ENCODE data around the gene CDHR3. TPM values are rescaled to one million over a fixed set of nuclear protein-coding genes. Genes with fewer than 3 reads are reported as not detected.
"Not testable (repeated sequence)": the region's sequence is repeated elsewhere in the genome, so short reads cannot be mapped to it uniquely, and the experiment has no call there.

CDHR3 gene
- total RNA-seq, 1 donor from 2014 or later, result 5.4 TPM

DNA sequence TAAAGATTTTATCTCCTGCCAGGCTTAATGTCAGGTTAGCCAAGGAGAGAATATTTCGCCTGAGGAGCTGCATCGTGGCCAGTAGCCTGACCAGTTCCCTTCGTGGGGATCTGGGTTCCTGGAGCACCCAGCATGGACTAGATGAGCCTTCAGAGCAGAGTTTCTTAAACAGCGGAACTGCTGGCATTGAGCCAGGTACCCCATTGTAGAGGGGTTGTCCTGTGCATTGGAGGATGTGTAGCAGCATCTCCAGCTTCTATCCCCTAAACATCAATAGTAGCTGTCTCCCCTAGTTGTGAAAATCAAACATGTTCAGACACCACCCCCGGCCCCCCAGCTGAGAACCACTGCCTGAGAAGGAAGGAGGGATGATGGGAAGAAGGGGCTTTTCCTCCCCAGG lies 36.2 kb downstream of the CDHR3 start:
- H3K36me3 Mint-ChIP-seq (ENCODE audit: low read depth), result no peaks in the 10 kb centered on the region
- peaks cover 27% of the 10 kb centered on the region for H3K4me1 Mint-ChIP-seq
- no peak for DNase-seq (ENCODE audit: low read depth, low spot score)
- H3K9me3 Mint-ChIP-seq, result no peaks in the 10 kb centered on the region
- H3K27ac Mint-ChIP-seq (ENCODE audit: unreplicated experiment), result no peak overlapping the region
- no peak overlapping the region for H3K4me3 Mint-ChIP-seq
- no peaks in the 10 kb centered on the region for H3K27me3 Mint-ChIP-seq (ENCODE audit: low read depth)
- TF ChIP-seq, protein P1, sequence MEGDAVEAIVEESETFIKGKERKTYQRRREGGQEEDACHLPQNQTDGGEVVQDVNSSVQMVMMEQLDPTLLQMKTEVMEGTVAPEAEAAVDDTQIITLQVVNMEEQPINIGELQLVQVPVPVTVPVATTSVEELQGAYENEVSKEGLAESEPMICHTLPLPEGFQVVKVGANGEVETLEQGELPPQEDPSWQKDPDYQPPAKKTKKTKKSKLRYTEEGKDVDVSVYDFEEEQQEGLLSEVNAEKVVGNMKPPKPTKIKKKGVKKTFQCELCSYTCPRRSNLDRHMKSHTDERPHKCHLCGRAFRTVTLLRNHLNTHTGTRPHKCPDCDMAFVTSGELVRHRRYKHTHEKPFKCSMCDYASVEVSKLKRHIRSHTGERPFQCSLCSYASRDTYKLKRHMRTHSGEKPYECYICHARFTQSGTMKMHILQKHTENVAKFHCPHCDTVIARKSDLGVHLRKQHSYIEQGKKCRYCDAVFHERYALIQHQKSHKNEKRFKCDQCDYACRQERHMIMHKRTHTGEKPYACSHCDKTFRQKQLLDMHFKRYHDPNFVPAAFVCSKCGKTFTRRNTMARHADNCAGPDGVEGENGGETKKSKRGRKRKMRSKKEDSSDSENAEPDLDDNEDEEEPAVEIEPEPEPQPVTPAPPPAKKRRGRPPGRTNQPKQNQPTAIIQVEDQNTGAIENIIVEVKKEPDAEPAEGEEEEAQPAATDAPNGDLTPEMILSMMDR (conservative IDR thresholded peaks at IDR 0.05), result no peak

- Mint-ChIP-seq H3K4me3 (no peak overlapping the region), H3K27me3 (ENCODE audit: low read depth) (no peaks in the 10 kb centered on the region), H3K36me3 (ENCODE audit: low read depth) (peaks cover 6% of the 10 kb centered on the region), H3K27ac (ENCODE audit: unreplicated experiment) (no peak overlapping the region), H3K4me1 (peaks cover 27% of the 10 kb centered on the region), H3K9me3 (peaks cover 6% of the 10 kb centered on the region)
- no peak for DNase-seq (ENCODE audit: low read depth, low spot score)
- TF ChIP-seq, protein P1 (conservative IDR thresholded peaks at IDR 0.05), result no peak
These were observed 38.1 kb downstream of the CDHR3 start for GRCh38 chr7:106001196-106001595.

DNA sequence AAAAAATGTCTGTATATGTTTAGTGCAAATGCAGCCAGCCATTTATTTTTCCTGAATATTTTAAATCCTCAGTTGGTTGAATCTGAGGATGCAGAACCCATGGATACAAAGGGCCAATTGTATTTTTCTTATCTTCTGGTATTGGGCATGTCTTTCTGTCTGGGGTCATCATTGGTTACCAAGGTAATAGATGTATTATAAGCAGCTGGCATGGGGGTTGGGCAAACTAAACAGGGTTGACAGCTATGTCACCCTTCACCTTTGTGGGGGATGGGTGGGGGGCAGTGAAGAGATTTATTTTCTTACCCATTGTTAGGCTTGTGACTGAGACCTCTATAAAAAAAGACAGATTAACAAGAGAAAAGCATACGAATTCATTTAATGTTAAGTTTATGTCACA lies 38.8 kb downstream of the CDHR3 start:
- peak overlapping the region; percentile 14 for H3K4me3 Mint-ChIP-seq
- H3K9me3 Mint-ChIP-seq, result peaks cover 7% of the 10 kb centered on the region
- peaks cover 7% of the 10 kb centered on the region for H3K36me3 Mint-ChIP-seq (ENCODE audit: low read depth)
- H3K27ac Mint-ChIP-seq (ENCODE audit: unreplicated experiment), result no peak overlapping the region
- H3K27me3 Mint-ChIP-seq (ENCODE audit: low read depth), result no peaks in the 10 kb centered on the region
- peaks cover 27% of the 10 kb centered on the region for H3K4me1 Mint-ChIP-seq
- TF ChIP-seq, protein P1 (conservative IDR thresholded peaks at IDR 0.05), result no peak
- no peak for DNase-seq (ENCODE audit: low read depth, low spot score)

DNA sequence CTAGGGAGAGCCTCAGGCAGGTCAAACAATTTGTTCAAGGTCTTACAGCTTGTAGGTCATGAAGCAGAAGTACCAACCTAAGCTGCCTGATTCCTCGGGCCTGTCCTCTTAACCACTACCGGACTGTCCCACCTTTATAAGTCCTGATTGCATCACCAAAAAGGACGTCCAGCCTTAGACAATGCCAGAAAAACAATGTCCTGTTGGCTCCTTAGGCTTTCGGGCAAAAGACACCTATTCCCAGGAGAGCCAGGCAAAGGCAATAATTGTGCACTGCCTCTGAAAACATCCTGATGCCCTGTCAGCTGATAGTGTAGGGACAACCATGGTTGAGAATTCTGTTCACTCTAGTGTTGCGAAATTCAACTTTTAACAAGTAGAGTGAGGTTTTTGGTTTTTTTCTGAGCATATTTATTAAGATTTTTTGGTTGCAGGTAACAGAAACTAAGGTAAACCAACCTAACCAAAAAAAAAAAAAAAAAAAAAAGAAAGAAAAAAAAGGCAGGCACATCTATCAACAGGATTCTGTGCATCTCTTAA lies 40.5 kb downstream of the CDHR3 start:
- no peaks in the 10 kb centered on the region for H3K27me3 Mint-ChIP-seq (ENCODE audit: low read depth)
- H3K36me3 Mint-ChIP-seq (ENCODE audit: low read depth), result peaks cover 13% of the 10 kb centered on the region
- DNase-seq (ENCODE audit: low read depth, low spot score), result no peak
- peaks cover 15% of the 10 kb centered on the region for H3K9me3 Mint-ChIP-seq
- peaks cover 27% of the 10 kb centered on the region for H3K4me1 Mint-ChIP-seq
- TF ChIP-seq, protein P1 (conservative IDR thresholded peaks at IDR 0.05), result no peak
- H3K27ac Mint-ChIP-seq (ENCODE audit: unreplicated experiment), result no peak overlapping the region
- no peak overlapping the region for H3K4me3 Mint-ChIP-seq

- TF ChIP-seq, protein P1 (conservative IDR thresholded peaks at IDR 0.05), result no peak
- Mint-ChIP-seq H3K4me3 (no peak overlapping the region), H3K27ac (ENCODE audit: unreplicated experiment) (no peak overlapping the region), H3K36me3 (ENCODE audit: low read depth) (peaks cover 15% of the 10 kb centered on the region), H3K4me1 (peaks cover 31% of the 10 kb centered on the region), H3K27me3 (ENCODE audit: low read depth) (no peaks in the 10 kb centered on the region), H3K9me3 (peaks cover 15% of the 10 kb centered on the region)
- no peak for DNase-seq (ENCODE audit: low read depth, low spot score)
These were observed 43.8 kb downstream of the CDHR3 start for GRCh38 chr7:106006906-106007305.

DNA sequence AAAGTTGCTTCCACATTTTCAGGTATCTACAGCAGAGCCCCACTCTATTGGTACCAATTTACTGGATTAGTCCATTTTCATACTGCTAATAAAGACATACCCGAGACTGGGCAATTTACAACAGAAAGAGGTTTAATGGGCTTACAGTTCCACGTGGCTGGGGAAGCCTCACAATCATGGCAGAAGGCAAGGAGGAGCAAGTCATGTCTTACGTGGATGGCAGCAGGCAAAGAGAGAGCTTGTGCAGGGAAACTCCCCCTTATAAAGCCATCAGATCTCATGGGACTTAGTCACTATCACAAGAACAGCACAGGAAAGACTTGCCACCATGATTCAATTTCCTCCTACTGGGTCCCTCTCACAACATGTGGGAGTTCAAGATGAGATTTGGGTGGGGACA lies 44.7 kb downstream of the CDHR3 start:
- H3K4me3 Mint-ChIP-seq; DNase-seq (ENCODE audit: low read depth, low spot score); H3K27ac Mint-ChIP-seq (ENCODE audit: unreplicated experiment); H3K27me3 Mint-ChIP-seq (ENCODE audit: low read depth): not testable (repeated sequence)
- Mint-ChIP-seq H3K4me1 (peaks cover 25% of the 10 kb centered on the region), H3K9me3 (peaks cover 15% of the 10 kb centered on the region), H3K36me3 (ENCODE audit: low read depth) (peaks cover 15% of the 10 kb centered on the region)

Measured in neural crest cell (in vitro differentiated cells).